ENCODE data around the gene ARID1B.

The ARID1B gene

GRCh38 chr6:156901309-156902019, 124.3 kb downstream of the ARID1B start:
- intact Hi-C loops (cut with DNase I; ENCODE audit: low total_unique reads), result no loop called here
- H3K27ac ChIP-seq, result no peak overlapping the region
- no peaks in the 10 kb centered on the region for H3K27me3 ChIP-seq
- H3K4me3 ChIP-seq, result no peak overlapping the region
- H3K9me3 ChIP-seq, result no peaks in the 10 kb centered on the region
- no peak for TF ChIP-seq CTCF (IDR thresholded peaks at IDR 0.05)
- DNase-seq, result no peak
- peaks cover 0 to 21% (median 6%) of the 10 kb centered on the region in 4 donors for H3K4me1 ChIP-seq
- H3K36me3 ChIP-seq, result peaks cover 0 to 5% (median 0%) of the 10 kb centered on the region in 3 donors

GRCh38 chr6:156902782-156903181, 125.6 kb downstream of the ARID1B start:
- intact Hi-C loops (cut with DNase I; ENCODE audit: low total_unique reads), result no loop called here
- TF ChIP-seq CTCF (IDR thresholded peaks at IDR 0.05), result no peak
- Histone ChIP-seq H3K9me3 (no peaks in the 10 kb centered on the region), H3K36me3 (peaks cover 0 to 5% (median 0%) of the 10 kb centered on the region in 3 donors), H3K4me1 (peaks cover 0 to 16% (median 6%) of the 10 kb centered on the region in 4 donors), H3K27me3 (no peaks in the 10 kb centered on the region), H3K4me3 (no peak overlapping the region), H3K27ac (no peak overlapping the region)
- DNase-seq, result no peak

- Histone ChIP-seq H3K9me3 (no peaks in the 10 kb centered on the region), H3K27ac (no peak overlapping the region), H3K4me3 (no peak overlapping the region), H3K36me3 (peaks cover 0 to 5% (median 0%) of the 10 kb centered on the region in 3 donors), H3K4me1 (peaks cover 0 to 16% (median 2%) of the 10 kb centered on the region in 4 donors), H3K27me3 (no peaks in the 10 kb centered on the region)
- no peak for DNase-seq
- TF ChIP-seq CTCF (IDR thresholded peaks at IDR 0.05), result no peak
- intact Hi-C loops (cut with DNase I; ENCODE audit: low total_unique reads), result no loop called here
Observed at GRCh38 chr6:156904176-156904967, 127.2 kb downstream of the ARID1B start.

GRCh38 chr6:156905801-156906200, 128.6 kb downstream of the ARID1B start:
- intact Hi-C loops (cut with DNase I; ENCODE audit: low total_unique reads), result no loop called here
- Histone ChIP-seq H3K9me3 (no peaks in the 10 kb centered on the region), H3K36me3 (peaks cover 0 to 5% (median 0%) of the 10 kb centered on the region in 3 donors), H3K4me1 (peaks cover 0 to 16% (median 0%) of the 10 kb centered on the region in 4 donors), H3K4me3 (no peak overlapping the region), H3K27ac (no peak overlapping the region), H3K27me3 (no peaks in the 10 kb centered on the region)
- TF ChIP-seq CTCF (IDR thresholded peaks at IDR 0.05), result no peak
- DNase-seq, result no peak

- TF ChIP-seq CTCF (IDR thresholded peaks at IDR 0.05), result no peak
- H3K27me3 ChIP-seq, result no peaks in the 10 kb centered on the region
- H3K27ac ChIP-seq, result no peak overlapping the region
- DNase-seq, result no peak
- H3K4me3 ChIP-seq, result no peak overlapping the region
- H3K9me3 ChIP-seq, result no peaks in the 10 kb centered on the region
- H3K36me3 ChIP-seq, result peaks cover 0 to 3% (median 0%) of the 10 kb centered on the region in 3 donors
- peaks cover 0 to 11% (median 0%) of the 10 kb centered on the region in 4 donors for H3K4me1 ChIP-seq
- intact Hi-C loops (cut with DNase I; ENCODE audit: low total_unique reads), result no loop called here
Observed at GRCh38 chr6:156906451-156906850, 129.3 kb downstream of the ARID1B start.
